ENCODE measurements around the gene ALCAM.
"Not testable (repeated sequence)": the region's sequence is repeated elsewhere in the genome, so short reads cannot be mapped to it uniquely, and the experiment has no call there.

The ALCAM gene

DNA sequence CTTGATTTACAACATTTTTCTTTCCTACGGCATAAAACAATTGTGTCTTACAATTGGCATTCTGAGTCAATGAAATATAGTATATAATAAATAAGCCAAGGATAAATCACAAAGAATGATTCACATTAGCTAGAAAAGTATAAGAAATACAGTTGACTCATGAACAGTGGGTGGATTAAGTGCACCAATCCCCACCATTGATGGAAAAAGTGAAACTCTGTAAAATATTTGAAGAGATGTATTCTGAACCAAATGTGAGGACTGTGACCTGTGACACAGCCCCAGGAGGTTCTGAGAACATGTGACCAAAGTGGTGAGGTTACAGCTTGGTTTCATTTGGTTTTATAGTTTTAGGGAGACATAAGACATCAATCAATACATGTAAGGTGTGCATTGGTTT, 227.5 kb downstream of the ALCAM start:
- no peak for TF ChIP-seq CTCF (conservative IDR thresholded peaks at IDR 0.05; ENCODE audit: low read depth, low read length)
- no peak overlapping the region for H3K4me3 ChIP-seq (ENCODE audit: low read length)
- no peak for DNase-seq (ENCODE audit: low read depth)

DNA sequence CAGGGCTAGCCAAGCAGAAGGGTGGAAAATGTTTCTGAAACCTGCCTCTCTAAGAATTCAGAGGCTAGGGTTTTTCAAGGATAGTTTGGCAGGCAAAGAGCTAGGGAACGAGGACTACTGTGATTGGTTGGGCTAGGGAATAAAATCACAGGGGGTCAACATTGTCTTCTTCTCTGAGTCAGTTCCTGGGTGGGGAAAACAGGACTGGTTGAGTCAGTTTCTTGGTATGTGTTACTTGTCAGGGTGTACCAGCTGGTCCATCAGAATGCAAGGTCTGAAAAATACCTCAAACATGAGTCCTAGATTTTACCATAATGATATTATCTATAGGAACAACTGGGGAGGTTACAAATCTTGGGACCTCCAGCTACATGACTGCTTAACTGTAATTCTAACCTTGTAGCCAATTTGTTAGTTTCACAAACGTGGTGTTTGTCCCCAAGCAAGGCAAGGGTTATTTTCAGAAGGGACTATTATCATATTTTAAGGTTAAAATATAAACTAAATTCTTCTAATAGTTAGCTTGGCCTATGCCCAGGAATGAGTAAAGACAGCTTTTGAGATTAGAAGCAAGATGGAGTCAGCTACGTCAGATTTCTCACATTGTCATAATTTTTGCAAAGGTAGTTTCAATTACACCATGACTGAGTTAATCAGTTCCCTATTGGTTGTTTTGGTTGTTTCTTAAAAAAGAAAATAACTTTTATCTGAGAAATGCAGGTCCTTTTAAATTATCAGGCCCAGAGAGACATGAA, 231.5 kb downstream of the ALCAM start:
- peak; percentile 81 for DNase-seq (ENCODE audit: low read depth)
- no peak overlapping the region for H3K4me3 ChIP-seq (ENCODE audit: low read length)

GRCh38 chr3:105599350-105599749, 232.6 kb downstream of the ALCAM start:
- DNase-seq (ENCODE audit: low read depth) = no peak
- TF ChIP-seq CTCF (conservative IDR thresholded peaks at IDR 0.05; ENCODE audit: low read depth, low read length) = no peak
- no peak overlapping the region for H3K4me3 ChIP-seq (ENCODE audit: low read length)

More for the DNA sequence above, 231.5 kb downstream of the ALCAM start:
- TF ChIP-seq CTCF (conservative IDR thresholded peaks at IDR 0.05; ENCODE audit: low read depth, low read length) = no peak

DNA sequence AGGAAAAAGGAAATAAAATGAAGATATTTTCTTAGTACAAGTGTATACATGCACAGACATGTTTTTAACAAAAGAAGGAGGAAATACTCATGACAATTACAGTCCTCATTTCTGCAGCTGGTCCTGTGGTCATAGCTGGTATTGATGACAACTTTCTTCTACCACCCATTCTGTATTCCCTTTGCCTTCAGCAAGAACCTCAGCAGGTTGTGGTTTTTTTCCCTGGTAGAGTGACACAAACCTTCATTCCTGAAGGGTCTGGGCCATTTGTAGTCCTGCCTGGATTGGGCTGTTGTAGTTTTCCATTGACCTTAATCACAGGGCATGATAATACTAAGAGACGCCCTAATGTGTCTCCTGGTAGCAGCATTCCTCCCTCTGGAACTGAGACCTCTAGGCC, 235.0 kb downstream of the ALCAM start:
- DNase-seq (ENCODE audit: low read depth); H3K4me3 ChIP-seq (ENCODE audit: low read length): not testable (repeated sequence)

- not testable (repeated sequence) for DNase-seq (ENCODE audit: low read depth)
Measured at GRCh38 chr3:105602286-105602685, 235.6 kb downstream of the ALCAM start.

GRCh38 chr3:105603516-105603915, 236.8 kb downstream of the ALCAM start:
- not testable (repeated sequence) for H3K4me3 ChIP-seq (ENCODE audit: low read length); DNase-seq (ENCODE audit: low read depth)

More at GRCh38 chr3:105602286-105602685, 235.6 kb downstream of the ALCAM start:
- not testable (repeated sequence) for H3K4me3 ChIP-seq (ENCODE audit: low read length)

DNA sequence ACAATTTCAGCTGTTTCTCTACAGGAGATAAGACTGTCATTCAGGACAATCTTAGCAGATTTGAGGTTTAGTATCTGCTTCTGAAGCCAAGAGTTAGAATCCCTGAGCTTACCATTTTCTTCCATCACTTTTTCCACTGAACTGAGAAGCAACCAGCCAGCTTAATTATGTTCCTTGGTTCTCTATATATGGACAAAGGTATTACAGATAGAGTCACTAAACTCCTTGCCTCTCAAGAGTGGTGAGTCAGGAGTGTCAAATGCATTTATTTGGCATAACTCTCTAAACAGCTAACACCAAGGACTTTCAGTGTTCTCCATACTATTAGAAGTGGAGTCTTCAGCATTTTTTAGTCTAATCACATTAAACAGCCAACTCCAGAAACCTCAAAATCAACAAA, 239.3 kb downstream of the ALCAM start:
- H3K4me3 ChIP-seq (ENCODE audit: low read length) = no peak overlapping the region
- DNase-seq (ENCODE audit: low read depth) = peak; percentile 48
- no peak for TF ChIP-seq CTCF (conservative IDR thresholded peaks at IDR 0.05; ENCODE audit: low read depth, low read length)

- DNase-seq (ENCODE audit: low read depth) = no peak
- H3K4me3 ChIP-seq (ENCODE audit: low read length) = no peak overlapping the region
- no peak for TF ChIP-seq CTCF (conservative IDR thresholded peaks at IDR 0.05; ENCODE audit: low read depth, low read length)
Measured at GRCh38 chr3:105608623-105609022, 241.9 kb downstream of the ALCAM start.

- DNase-seq (ENCODE audit: low read depth) = no peak
- no peak overlapping the region for H3K4me3 ChIP-seq (ENCODE audit: low read length)
- no peak for TF ChIP-seq CTCF (conservative IDR thresholded peaks at IDR 0.05; ENCODE audit: low read depth, low read length)
Measured at GRCh38 chr3:105610473-105610872, 243.8 kb downstream of the ALCAM start.

Data from retinal pigment epithelial cell (primary cell).